ENCODE results near the gene MC2R. TPM values are rescaled to one million over a fixed set of nuclear protein-coding genes. Genes with fewer than 3 reads are reported as not detected.

MC2R gene
- not detected for total RNA-seq

DNA sequence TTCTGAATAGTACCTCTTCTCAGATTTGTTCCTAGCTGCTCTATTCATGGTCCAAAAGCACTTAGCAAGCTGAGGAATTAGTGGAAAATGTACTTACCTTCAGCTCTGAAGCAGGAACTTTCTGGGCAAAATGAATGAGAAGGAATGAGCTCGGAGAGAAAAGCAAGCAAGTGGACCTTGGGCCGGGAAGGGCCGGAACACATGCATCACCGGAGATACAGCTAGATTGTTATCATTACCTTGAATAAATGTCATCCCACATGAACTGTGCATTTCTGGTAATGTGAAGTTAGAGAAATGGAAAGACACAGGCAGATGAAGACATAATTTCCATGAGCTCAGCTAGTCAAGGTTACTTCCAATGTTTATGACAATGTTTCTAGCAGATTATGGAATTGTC, at the start of gene MC2R:
TSS of gene MC2R (minus strand) at position 146 of the 400 bp plus-strand sequence. CDS start 30,018 bp downstream, outside the sequence.
- Histone ChIP-seq H3K4me1 (no peaks in the 10 kb centered on the region), H3K27ac (no peak within 1 kb of the TSS), H3K27me3 (no peaks in the 10 kb centered on the region), H3K36me3 (no peaks in the 10 kb centered on the region), H3K9me3 (no peaks in the 10 kb centered on the region), H3K4me3 (no peak within 1 kb of the TSS)
- TF ChIP-seq, protein P1, sequence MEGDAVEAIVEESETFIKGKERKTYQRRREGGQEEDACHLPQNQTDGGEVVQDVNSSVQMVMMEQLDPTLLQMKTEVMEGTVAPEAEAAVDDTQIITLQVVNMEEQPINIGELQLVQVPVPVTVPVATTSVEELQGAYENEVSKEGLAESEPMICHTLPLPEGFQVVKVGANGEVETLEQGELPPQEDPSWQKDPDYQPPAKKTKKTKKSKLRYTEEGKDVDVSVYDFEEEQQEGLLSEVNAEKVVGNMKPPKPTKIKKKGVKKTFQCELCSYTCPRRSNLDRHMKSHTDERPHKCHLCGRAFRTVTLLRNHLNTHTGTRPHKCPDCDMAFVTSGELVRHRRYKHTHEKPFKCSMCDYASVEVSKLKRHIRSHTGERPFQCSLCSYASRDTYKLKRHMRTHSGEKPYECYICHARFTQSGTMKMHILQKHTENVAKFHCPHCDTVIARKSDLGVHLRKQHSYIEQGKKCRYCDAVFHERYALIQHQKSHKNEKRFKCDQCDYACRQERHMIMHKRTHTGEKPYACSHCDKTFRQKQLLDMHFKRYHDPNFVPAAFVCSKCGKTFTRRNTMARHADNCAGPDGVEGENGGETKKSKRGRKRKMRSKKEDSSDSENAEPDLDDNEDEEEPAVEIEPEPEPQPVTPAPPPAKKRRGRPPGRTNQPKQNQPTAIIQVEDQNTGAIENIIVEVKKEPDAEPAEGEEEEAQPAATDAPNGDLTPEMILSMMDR (IDR thresholded peaks at IDR 0.05) = no peak
- no peak for DNase-seq (ENCODE audit: low spot score)

DNA sequence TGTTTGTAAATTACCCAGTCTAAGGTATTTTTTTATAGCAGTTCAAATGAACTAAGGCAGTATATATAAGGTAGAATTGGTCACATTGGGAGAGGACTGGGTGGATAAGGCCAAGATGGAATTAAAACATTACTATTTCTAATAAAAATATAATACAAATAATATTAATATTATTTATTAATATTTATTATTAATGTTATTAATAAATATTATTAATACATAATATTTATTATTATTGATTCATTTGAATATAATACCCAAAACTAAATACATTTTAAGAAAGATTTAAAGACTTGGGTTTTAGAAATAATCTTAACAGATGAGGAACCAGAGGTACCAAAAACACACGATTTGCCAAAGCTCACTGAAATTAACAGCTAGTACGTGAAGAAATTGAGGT, 30.5 kb upstream of the MC2R start:
- Histone ChIP-seq H3K4me1 (no peaks in the 10 kb centered on the region), H3K27me3 (no peaks in the 10 kb centered on the region), H3K9me3 (no peaks in the 10 kb centered on the region), H3K27ac (no peak overlapping the region), H3K36me3 (no peaks in the 10 kb centered on the region), H3K4me3 (no peak overlapping the region)
- TF ChIP-seq, protein P1 (IDR thresholded peaks at IDR 0.05) = no peak
- DNase-seq (ENCODE audit: low spot score) = no peak

DNA sequence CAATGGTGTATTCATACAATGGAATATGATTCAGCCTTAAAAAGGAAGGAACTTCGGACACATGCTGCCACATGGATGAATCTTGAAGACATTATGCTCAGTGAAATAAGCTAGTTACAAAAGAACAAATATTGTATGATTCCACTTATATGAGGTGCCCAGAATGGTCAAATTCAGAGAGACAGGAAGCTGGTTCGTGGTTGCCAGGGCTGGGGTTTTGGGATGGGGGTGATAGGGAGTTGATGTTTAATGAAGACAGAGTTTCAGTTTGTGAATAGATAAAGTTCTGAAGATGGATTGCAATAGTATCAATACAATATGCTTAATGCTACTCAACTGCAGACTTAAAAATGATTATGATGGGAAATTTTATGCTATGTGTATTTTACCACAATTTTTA, 28.0 kb upstream of the MC2R start:
- Histone ChIP-seq H3K36me3 (no peaks in the 10 kb centered on the region), H3K9me3 (no peaks in the 10 kb centered on the region), H3K4me3 (no peak overlapping the region), H3K27me3 (no peaks in the 10 kb centered on the region), H3K4me1 (no peaks in the 10 kb centered on the region), H3K27ac (no peak overlapping the region)
- no peak for DNase-seq (ENCODE audit: low spot score)
- TF ChIP-seq, protein P1 (IDR thresholded peaks at IDR 0.05) = no peak

- H3K9me3 ChIP-seq = no peaks in the 10 kb centered on the region
- no peak overlapping the region for H3K4me3 ChIP-seq
- no peaks in the 10 kb centered on the region for H3K4me1 ChIP-seq
- no peak overlapping the region for H3K27ac ChIP-seq
- TF ChIP-seq, protein P1 (IDR thresholded peaks at IDR 0.05) = no peak
- H3K27me3 ChIP-seq = no peaks in the 10 kb centered on the region
- DNase-seq (ENCODE audit: low spot score) = no peak
- H3K36me3 ChIP-seq = no peaks in the 10 kb centered on the region
These were observed 25.0 kb upstream of the MC2R start for GRCh38 chr18:13940326-13940725.

GRCh38 chr18:13934676-13935075, 19.3 kb upstream of the MC2R start:
- TF ChIP-seq, protein P1 (IDR thresholded peaks at IDR 0.05) = no peak
- Histone ChIP-seq H3K4me3 (no peak overlapping the region), H3K27me3 (no peaks in the 10 kb centered on the region), H3K36me3 (no peaks in the 10 kb centered on the region), H3K9me3 (peaks cover 0 to 6% of the 10 kb centered on the region in 2 donors), H3K27ac (no peak overlapping the region), H3K4me1 (no peaks in the 10 kb centered on the region)
- DNase-seq (ENCODE audit: low spot score) = no peak

GRCh38 chr18:13934058-13934457, 18.7 kb upstream of the MC2R start:
- Histone ChIP-seq H3K4me3 (no peak overlapping the region), H3K4me1 (no peaks in the 10 kb centered on the region), H3K9me3 (peaks cover 0 to 12% of the 10 kb centered on the region in 2 donors), H3K36me3 (no peaks in the 10 kb centered on the region), H3K27ac (no peak overlapping the region), H3K27me3 (no peaks in the 10 kb centered on the region)
- TF ChIP-seq, protein P1 (IDR thresholded peaks at IDR 0.05) = no peak
- DNase-seq (ENCODE audit: low spot score) = no peak
